Measurements from ENCODE around the gene WDR53.
A peak's percentile ranks its signal among the peaks of the same experiment; 100 is the strongest.
"Not testable (repeated sequence)": the region's sequence is repeated elsewhere in the genome, so short reads cannot be mapped to it uniquely, and the experiment has no call there.

WDR53 gene

GRCh38 chr3:196572389-196572788 is 4.0 kb upstream of the WDR53 start:
- peaks cover 10% of the 10 kb centered on the region for H3K4me1 ChIP-seq (ENCODE audit: low read length)
- H3K9me3 ChIP-seq (replicated peaks; ENCODE audit: insufficient read depth, low read length): no peaks in the 10 kb centered on the region
- no peaks in the 10 kb centered on the region for H3K9me2 ChIP-seq (replicated peaks; ENCODE audit: insufficient read depth, low read length)
- H3F3A ChIP-seq (ENCODE audit: insufficient read depth, low read length): peaks cover 8% of the 10 kb centered on the region; the same call in 1 of the 2 replicates
- DNase-seq: no peak
- no peaks in the 10 kb centered on the region for H3K27me3 ChIP-seq (replicated peaks; ENCODE audit: insufficient read depth, low read length)
- TF ChIP-seq EZH2 (optimal IDR thresholded peaks at IDR 0.05; ENCODE audit: low read depth, low read length) (no peak), EZH2phosphoT487 (IDR thresholded peaks at IDR 0.05; ENCODE audit: low read length) (no peak), CTCF (IDR thresholded peaks at IDR 0.05; ENCODE audit: low read length) (no peak)
- peaks cover 2% of the 10 kb centered on the region for H3K36me3 ChIP-seq (replicated peaks; ENCODE audit: insufficient read depth, low read length)
- H4K20me1 ChIP-seq (ENCODE audit: insufficient read depth, low read length): peaks cover 4% of the 10 kb centered on the region; the same call in 1 of the 2 replicates
- no peak overlapping the region for H3K27ac ChIP-seq (ENCODE audit: low read length)
- H3K79me2 ChIP-seq (ENCODE audit: low read length): peaks cover 94% of the 10 kb centered on the region
- H3K4me3 ChIP-seq (ENCODE audit: low read length): no peak overlapping the region
- H3K9ac ChIP-seq (ENCODE audit: low read length): no peak overlapping the region
- H3K4me2 ChIP-seq (ENCODE audit: low read depth, low read length): no peak overlapping the region
- no peak overlapping the region for H2AFZ ChIP-seq (ENCODE audit: low read length)

GRCh38 chr3:196570332-196570731 is 2.0 kb upstream of the WDR53 start:
- not testable (repeated sequence) for DNase-seq; H2AFZ ChIP-seq (ENCODE audit: low read length); H4K20me1 ChIP-seq (ENCODE audit: insufficient read depth, low read length); H3K9ac ChIP-seq (ENCODE audit: low read length); H3K4me3 ChIP-seq (ENCODE audit: low read length); H3F3A ChIP-seq (ENCODE audit: insufficient read depth, low read length); H3K27me3 ChIP-seq (replicated peaks; ENCODE audit: insufficient read depth, low read length); H3K9me3 ChIP-seq (replicated peaks; ENCODE audit: insufficient read depth, low read length); H3K36me3 ChIP-seq (replicated peaks; ENCODE audit: insufficient read depth, low read length); H3K9me2 ChIP-seq (replicated peaks; ENCODE audit: insufficient read depth, low read length); H3K27ac ChIP-seq (ENCODE audit: low read length)
- Histone ChIP-seq H3K79me2 (ENCODE audit: low read length) (peaks cover 90% of the 10 kb centered on the region), H3K4me1 (ENCODE audit: low read length) (peaks cover 13% of the 10 kb centered on the region), H3K4me2 (ENCODE audit: low read depth, low read length) (peak overlapping the region; percentile 85; the same call in 1 of the 2 replicates)

- Histone ChIP-seq H3K4me1 (ENCODE audit: low read length) (peaks cover 22% of the 10 kb centered on the region), H3K36me3 (replicated peaks; ENCODE audit: insufficient read depth, low read length) (no peaks in the 10 kb centered on the region), H3K4me3 (ENCODE audit: low read length) (peak overlapping the region; percentile 81), H3K9me2 (replicated peaks; ENCODE audit: insufficient read depth, low read length) (no peaks in the 10 kb centered on the region), H3K9ac (ENCODE audit: low read length) (peak overlapping the region; percentile 70), H3K9me3 (replicated peaks; ENCODE audit: insufficient read depth, low read length) (no peaks in the 10 kb centered on the region), H3K27ac (ENCODE audit: low read length) (peak overlapping the region; percentile 44; the same call in 1 of the 2 replicates), H3K4me2 (ENCODE audit: low read depth, low read length) (peak overlapping the region; percentile 85), H4K20me1 (ENCODE audit: insufficient read depth, low read length) (no peaks in the 10 kb centered on the region; the same call in 1 of the 2 replicates), H3K79me2 (ENCODE audit: low read length) (peaks cover 77% of the 10 kb centered on the region), H3F3A (ENCODE audit: insufficient read depth, low read length) (peaks cover 18% of the 10 kb centered on the region), H3K27me3 (replicated peaks; ENCODE audit: insufficient read depth, low read length) (no peaks in the 10 kb centered on the region), H2AFZ (ENCODE audit: low read length) (peak overlapping the region; percentile 53)
- DNase-seq: peak; percentile 74
- no peak for TF ChIP-seq EZH2 (optimal IDR thresholded peaks at IDR 0.05; ENCODE audit: low read depth, low read length)
- no peak for TF ChIP-seq CTCF (IDR thresholded peaks at IDR 0.05; ENCODE audit: low read length)
- no peak for TF ChIP-seq EZH2phosphoT487 (IDR thresholded peaks at IDR 0.05; ENCODE audit: low read length)
Observed at GRCh38 chr3:196569003-196569516, 706 bp upstream of the WDR53 start.

- Histone ChIP-seq H3K4me2 (ENCODE audit: low read depth, low read length) (peak overlapping the region; percentile 51), H3K27me3 (replicated peaks; ENCODE audit: insufficient read depth, low read length) (no peaks in the 10 kb centered on the region), H3K9me3 (replicated peaks; ENCODE audit: insufficient read depth, low read length) (no peaks in the 10 kb centered on the region), H3K79me2 (ENCODE audit: low read length) (peaks cover 47% of the 10 kb centered on the region), H2AFZ (ENCODE audit: low read length) (no peak overlapping the region), H3K36me3 (replicated peaks; ENCODE audit: insufficient read depth, low read length) (no peaks in the 10 kb centered on the region), H3K27ac (ENCODE audit: low read length) (peak overlapping the region; percentile 52; the same call in 1 of the 2 replicates), H3K9me2 (replicated peaks; ENCODE audit: insufficient read depth, low read length) (no peaks in the 10 kb centered on the region), H3K9ac (ENCODE audit: low read length) (peak overlapping the region; percentile 21; the same call in 1 of the 2 replicates), H4K20me1 (ENCODE audit: insufficient read depth, low read length) (no peaks in the 10 kb centered on the region), H3K4me1 (ENCODE audit: low read length) (peaks cover 19% of the 10 kb centered on the region), H3K4me3 (ENCODE audit: low read length) (peak overlapping the region; percentile 1), H3F3A (ENCODE audit: insufficient read depth, low read length) (peaks cover 16% of the 10 kb centered on the region)
- DNase-seq: peak; percentile 72
- TF ChIP-seq EZH2 (optimal IDR thresholded peaks at IDR 0.05; ENCODE audit: low read depth, low read length) (no peak), EZH2phosphoT487 (IDR thresholded peaks at IDR 0.05; ENCODE audit: low read length) (no peak), CTCF (IDR thresholded peaks at IDR 0.05; ENCODE audit: low read length) (no peak)
Observed at GRCh38 chr3:196563721-196564225, 4.6 kb downstream of the WDR53 start.

Data from MM.1S (cell line).